ENCODE data around the gene ANAPC4.

- TF ChIP-seq FOS (IDR thresholded peaks at IDR 0.05; ENCODE audit: borderline replicate concordance, insufficient read depth, low read length) (no peak), POLR2A (IDR thresholded peaks at IDR 0.05; ENCODE audit: low read depth, low read length) (no peak), POLR2AphosphoS5 (IDR thresholded peaks at IDR 0.05; ENCODE audit: insufficient read depth, low read depth, low read length) (no peak), EZH2 (IDR thresholded peaks at IDR 0.05; ENCODE audit: borderline replicate concordance, low read depth, low read length, severe bottlenecking) (no peak), JUN (IDR thresholded peaks at IDR 0.05; ENCODE audit: borderline replicate concordance, insufficient read depth, insufficient read length, low read depth) (no peak), MAX (IDR thresholded peaks at IDR 0.05; ENCODE audit: insufficient read depth, insufficient read length) (no peak), MYC (IDR thresholded peaks at IDR 0.05; ENCODE audit: low read depth, low read length) (no peak), GATA2 (IDR thresholded peaks at IDR 0.05; ENCODE audit: insufficient read depth, insufficient read length, low read depth, low read length) (no peak)
- TF ChIP-seq, protein P1, sequence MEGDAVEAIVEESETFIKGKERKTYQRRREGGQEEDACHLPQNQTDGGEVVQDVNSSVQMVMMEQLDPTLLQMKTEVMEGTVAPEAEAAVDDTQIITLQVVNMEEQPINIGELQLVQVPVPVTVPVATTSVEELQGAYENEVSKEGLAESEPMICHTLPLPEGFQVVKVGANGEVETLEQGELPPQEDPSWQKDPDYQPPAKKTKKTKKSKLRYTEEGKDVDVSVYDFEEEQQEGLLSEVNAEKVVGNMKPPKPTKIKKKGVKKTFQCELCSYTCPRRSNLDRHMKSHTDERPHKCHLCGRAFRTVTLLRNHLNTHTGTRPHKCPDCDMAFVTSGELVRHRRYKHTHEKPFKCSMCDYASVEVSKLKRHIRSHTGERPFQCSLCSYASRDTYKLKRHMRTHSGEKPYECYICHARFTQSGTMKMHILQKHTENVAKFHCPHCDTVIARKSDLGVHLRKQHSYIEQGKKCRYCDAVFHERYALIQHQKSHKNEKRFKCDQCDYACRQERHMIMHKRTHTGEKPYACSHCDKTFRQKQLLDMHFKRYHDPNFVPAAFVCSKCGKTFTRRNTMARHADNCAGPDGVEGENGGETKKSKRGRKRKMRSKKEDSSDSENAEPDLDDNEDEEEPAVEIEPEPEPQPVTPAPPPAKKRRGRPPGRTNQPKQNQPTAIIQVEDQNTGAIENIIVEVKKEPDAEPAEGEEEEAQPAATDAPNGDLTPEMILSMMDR (IDR thresholded peaks at IDR 0.05; ENCODE audit: extremely low read depth in 1 of 2, insufficient read depth in 1 of 2, low read depth in 1 of 2, low read length in 2 of 2) = peak; percentile 87 to 93
These were observed 62.9 kb downstream of the ANAPC4 start for GRCh38 chr4:25439918-25440477.

Data from endothelial cell of umbilical vein (primary cell).